ENCODE measurements around the gene BAZ1B. TPM values are rescaled to one million over a fixed set of nuclear protein-coding genes. Genes with fewer than 3 reads are reported as not detected.

Gene BAZ1B
- total and polyA plus RNA-seq, 2 of the 4 experiments (the other 2 are of a cell fraction): 20.2 to 45.0 TPM

DNA sequence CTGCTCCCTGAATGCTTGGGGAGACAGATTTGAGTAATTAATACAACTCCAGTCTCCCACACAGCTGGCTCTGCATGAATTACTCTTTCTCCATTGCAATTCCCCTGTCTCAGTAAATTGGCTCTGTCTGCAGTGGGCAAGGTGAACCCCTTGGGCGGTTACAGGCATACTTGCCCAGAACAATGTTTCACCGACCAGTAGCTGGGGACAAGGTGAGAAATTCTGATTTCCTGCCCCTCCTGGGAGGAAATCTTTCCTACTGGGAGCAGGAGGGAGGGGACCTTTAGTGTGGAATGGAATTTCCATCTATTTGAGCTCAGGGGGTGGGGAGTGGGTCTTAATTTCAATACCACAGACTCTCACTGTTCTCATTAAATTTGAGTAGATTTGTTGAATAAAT is 130.7 kb downstream of the BAZ1B start:
- intact Hi-C loops (cut with micrococcal nuclease): no loop called here
- no TSS peak for BruUV-seq (replicated peaks)
- CTCF ChIA-PET: no interaction called here

More for the DNA sequence above, 130.7 kb downstream of the BAZ1B start:
- ATAC-seq (ENCODE audit: low read depth): no peak
- in situ Hi-C loops (cut with MboI; ENCODE audit: low sequenced_read_pairs): no loop called here
- Histone ChIP-seq H3K4me1 (ENCODE audit: control insufficient read depth, insufficient read depth, low read length) (no peaks in the 10 kb centered on the region), H2BK5ac (ENCODE audit: low read depth, low read length, poor library complexity, severe bottlenecking) (no peak overlapping the region), H4K20me1 (ENCODE audit: insufficient read depth, low read length) (no peaks in the 10 kb centered on the region), H3K79me1 (ENCODE audit: low read depth in 1 of 2, low read length in 2 of 2) (no peaks in the 10 kb centered on the region), H3K56ac (ENCODE audit: extremely low read depth, insufficient read depth, low read length) (no peak overlapping the region), H4K91ac (ENCODE audit: insufficient read depth, low read depth, low read length) (no peak overlapping the region), H4K5ac (ENCODE audit: low read depth, low read length) (no peak overlapping the region), H3K23ac (ENCODE audit: low read depth, low read length) (no peak overlapping the region), H4K8ac (ENCODE audit: low read depth in 2 of 2, low read length in 2 of 2) (no peak overlapping the region), H3K4ac (ENCODE audit: low read depth, low read length) (no peak overlapping the region), H2AFZ (replicated peaks; ENCODE audit: low read length, poor library complexity) (no peak overlapping the region), H3K27me3 (ENCODE audit: control insufficient read depth, insufficient read depth, low read length) (peaks cover 6% of the 10 kb centered on the region; the same call in 1 of the 2 replicates), H3K9me1 (ENCODE audit: insufficient read depth, low read length) (no peaks in the 10 kb centered on the region), H3K9me3 (ENCODE audit: control insufficient read depth, insufficient read depth, low read length) (peaks cover 20% of the 10 kb centered on the region), H3K14ac (replicated peaks; ENCODE audit: low read depth, low read length) (no peak overlapping the region), H2BK120ac (ENCODE audit: low read depth, low read length) (no peak overlapping the region), H3K36me3 (ENCODE audit: control insufficient read depth, insufficient read depth, low read length) (no peaks in the 10 kb centered on the region), H3K4me2 (ENCODE audit: low read depth, low read length) (no peak overlapping the region), H2BK15ac (ENCODE audit: low read depth, low read length) (no peak overlapping the region), H3K4me3 (ENCODE audit: insufficient read depth, low read depth, low read length) (no peak overlapping the region), H2BK20ac (ENCODE audit: low read depth, low read length) (no peak overlapping the region), H2AK5ac (ENCODE audit: low read depth, low read length) (no peak overlapping the region), H2AK9ac (replicated peaks; ENCODE audit: low read depth, low read length, poor library complexity) (no peak overlapping the region), H3K18ac (ENCODE audit: low read depth, low read length) (no peak overlapping the region), H3K27ac (ENCODE audit: insufficient read depth, low read length) (no peak overlapping the region), H3K9ac (ENCODE audit: low read depth, low read length) (no peak overlapping the region)
- dilution Hi-C loops (cut with HindIII; ENCODE audit: low sequenced_read_pairs, unreplicated experiment): no loop called here
- POLR2A ChIA-PET (ENCODE audit: unreplicated experiment): no interaction called here
- WGBS, 2 experiments (ENCODE audit: extremely low coverage in 2 of 2, insufficient read length in 1 of 2): no CpG with 5 or more reads among the region's 2 CpGs
- DNase-seq: no peak
- no peak for TF ChIP-seq NFE2L2 (IDR thresholded peaks at IDR 0.05; ENCODE audit: low read depth, low read length)
- TF ChIP-seq, protein P1, sequence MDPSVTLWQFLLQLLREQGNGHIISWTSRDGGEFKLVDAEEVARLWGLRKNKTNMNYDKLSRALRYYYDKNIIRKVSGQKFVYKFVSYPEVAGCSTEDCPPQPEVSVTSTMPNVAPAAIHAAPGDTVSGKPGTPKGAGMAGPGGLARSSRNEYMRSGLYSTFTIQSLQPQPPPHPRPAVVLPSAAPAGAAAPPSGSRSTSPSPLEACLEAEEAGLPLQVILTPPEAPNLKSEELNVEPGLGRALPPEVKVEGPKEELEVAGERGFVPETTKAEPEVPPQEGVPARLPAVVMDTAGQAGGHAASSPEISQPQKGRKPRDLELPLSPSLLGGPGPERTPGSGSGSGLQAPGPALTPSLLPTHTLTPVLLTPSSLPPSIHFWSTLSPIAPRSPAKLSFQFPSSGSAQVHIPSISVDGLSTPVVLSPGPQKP (IDR thresholded peaks at IDR 0.05; ENCODE audit: borderline replicate concordance, low read depth, low read length): no peak
- no peak for TF ChIP-seq RAD21 (IDR thresholded peaks at IDR 0.05; ENCODE audit: low read length)
- no peak for TF ChIP-seq SMC3 (IDR thresholded peaks at IDR 0.05; ENCODE audit: low read depth, low read length)
- no peak for TF ChIP-seq MAFK (IDR thresholded peaks at IDR 0.05; ENCODE audit: low read depth, low read length)
- TF ChIP-seq, protein P2, sequence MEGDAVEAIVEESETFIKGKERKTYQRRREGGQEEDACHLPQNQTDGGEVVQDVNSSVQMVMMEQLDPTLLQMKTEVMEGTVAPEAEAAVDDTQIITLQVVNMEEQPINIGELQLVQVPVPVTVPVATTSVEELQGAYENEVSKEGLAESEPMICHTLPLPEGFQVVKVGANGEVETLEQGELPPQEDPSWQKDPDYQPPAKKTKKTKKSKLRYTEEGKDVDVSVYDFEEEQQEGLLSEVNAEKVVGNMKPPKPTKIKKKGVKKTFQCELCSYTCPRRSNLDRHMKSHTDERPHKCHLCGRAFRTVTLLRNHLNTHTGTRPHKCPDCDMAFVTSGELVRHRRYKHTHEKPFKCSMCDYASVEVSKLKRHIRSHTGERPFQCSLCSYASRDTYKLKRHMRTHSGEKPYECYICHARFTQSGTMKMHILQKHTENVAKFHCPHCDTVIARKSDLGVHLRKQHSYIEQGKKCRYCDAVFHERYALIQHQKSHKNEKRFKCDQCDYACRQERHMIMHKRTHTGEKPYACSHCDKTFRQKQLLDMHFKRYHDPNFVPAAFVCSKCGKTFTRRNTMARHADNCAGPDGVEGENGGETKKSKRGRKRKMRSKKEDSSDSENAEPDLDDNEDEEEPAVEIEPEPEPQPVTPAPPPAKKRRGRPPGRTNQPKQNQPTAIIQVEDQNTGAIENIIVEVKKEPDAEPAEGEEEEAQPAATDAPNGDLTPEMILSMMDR (conservative IDR thresholded peaks at IDR 0.05; ENCODE audit: low read depth, low read length): no peak
- TF ChIP-seq USF2 (IDR thresholded peaks at IDR 0.05; ENCODE audit: low read depth, low read length): no peak
- TF ChIP-seq CHD1 (IDR thresholded peaks at IDR 0.05; ENCODE audit: low read depth, low read length): no peak
- TF ChIP-seq POLR2A (IDR thresholded peaks at IDR 0.05; ENCODE audit: low read depth, low read length): no peak
- TF ChIP-seq CEBPB (IDR thresholded peaks at IDR 0.05; ENCODE audit: low read depth, low read length): no peak
- no peak for TF ChIP-seq RCOR1 (IDR thresholded peaks at IDR 0.05; ENCODE audit: insufficient replicate concordance, low read length)
- TF ChIP-seq FOS (IDR thresholded peaks at IDR 0.05; ENCODE audit: low read depth, low read length): no peak
- TF ChIP-seq MAZ (IDR thresholded peaks at IDR 0.05; ENCODE audit: borderline replicate concordance, low read depth, low read length): no peak
- no peak for TF ChIP-seq MXI1 (IDR thresholded peaks at IDR 0.05; ENCODE audit: borderline replicate concordance, low read depth, low read length)
- no peak for TF ChIP-seq BHLHE40 (IDR thresholded peaks at IDR 0.05; ENCODE audit: low read depth, low read length)
